H1 (cell line): ENCODE results near the gene PPFIBP2. TPM values are rescaled to one million over a fixed set of nuclear protein-coding genes. Genes with fewer than 3 reads are reported as not detected.

Experiments used
- CTCF ChIA-PET: fragments of 300-600 bp; sonication (Branson Sonifier 250); formaldehyde crosslinking; loops from one replicate; lab custom pipeline; 2021; ENCODE audit not compliant: partially characterized antibody; lab: Charles Lee
- POLR2A ChIA-PET: fragments of 300-600 bp; sonication (Branson Sonifier 250); formaldehyde crosslinking; loops from one replicate; lab custom pipeline; 2021; ENCODE audit warnings: inconsistent platforms; ENCODE audit not compliant: partially characterized antibody; lab: Charles Lee
- DNase-seq, 2 experiments: peaks; one replicate each; pipeline versions ENCODE4 v3.0.0 to v3.0.0-alpha.2; 2010 to 2022; ENCODE audit warnings: low spot score in 2 of 2, low read depth in 1 of 2, mixed read lengths in 1 of 2
- FAIRE-seq: peaks from 2 replicates; lab custom pipeline; 2011; peaks lifted over from hg19 to GRCh38; lab: Jason Lieb, UNC
- H2AFZ ChIP-seq: 2 replicates; pipeline ENCODE4 v1.8.1; 2012; ENCODE audit warnings: low read length, inconsistent platforms
- H2AK5ac ChIP-seq: 2 replicates; pipeline ENCODE4 v1.6.1; 2013; ENCODE audit warnings: low read depth, low read length
- H2BK120ac ChIP-seq: replicated peaks from 2 replicates; pipeline ENCODE3; 2013; ENCODE audit warnings: low read depth, low read length, inconsistent platforms
- H2BK12ac ChIP-seq: 2 replicates; pipeline ENCODE4 v1.6.1; 2013; ENCODE audit warnings: low read depth, low read length
- H2BK15ac ChIP-seq: 2 replicates; pipeline ENCODE4 v1.6.1; 2013; ENCODE audit warnings: low read length
- H2BK20ac ChIP-seq: 2 replicates; pipeline ENCODE4 v1.6.1; 2013; ENCODE audit warnings: low read length
- H2BK5ac ChIP-seq: 2 replicates; pipeline ENCODE4 v1.6.1; 2013; ENCODE audit warnings: low read depth, low read length
- H3K14ac ChIP-seq: 2 replicates; pipeline ENCODE4 v1.6.1; 2013; ENCODE audit warnings: inconsistent platforms; ENCODE audit not compliant: insufficient read length
- H3K18ac ChIP-seq: 2 replicates; pipeline ENCODE4 v1.6.1; 2013; ENCODE audit warnings: low read length; ENCODE audit errors: extremely low read depth
- H3K23ac ChIP-seq: 2 replicates; pipeline ENCODE4 v1.6.1; 2013; ENCODE audit warnings: inconsistent platforms; ENCODE audit not compliant: insufficient read length
- H3K23me2 ChIP-seq: 2 replicates; pipeline ENCODE4 v1.6.1; 2013; ENCODE audit warnings: low read depth, low read length
- H3K27ac ChIP-seq: 2 replicates; pipeline ENCODE4 v1.6.1; 2011; ENCODE audit warnings: low read depth, low read length, inconsistent platforms
- H3K27me3 ChIP-seq, 4 experiments: replicated peaks in 1 of 4; 1 replicate in 1 of 4; 2 replicates in 3 of 4; pipeline versions ENCODE4 v1.6.1 to v1.8.1; 2011 to 2013; ENCODE audit warnings: low read length in 3 of 4, mild to moderate bottlenecking in 3 of 4, inconsistent platforms in 2 of 4, mixed read lengths in 2 of 4, moderate library complexity in 1 of 4; ENCODE audit not compliant: control insufficient read depth in 3 of 4, insufficient read depth in 3 of 4; ENCODE audit errors: extremely low read depth in 1 of 4
- H3K36me3 ChIP-seq, 4 experiments: 2 replicates each; pipeline versions ENCODE4 v1.6.1 to v1.8.1; 2011 to 2013; ENCODE audit warnings: mild to moderate bottlenecking in 4 of 4, low read length in 3 of 4, moderate library complexity in 2 of 4, control low read depth in 1 of 4, inconsistent platforms in 1 of 4; ENCODE audit not compliant: insufficient read depth in 4 of 4, control insufficient read depth in 2 of 4
- H3K4ac ChIP-seq: replicated peaks from 2 replicates; pipeline ENCODE3; 2013; ENCODE audit warnings: low read length, low read depth, mixed read lengths, inconsistent platforms; ENCODE audit not compliant: insufficient read length
- H3K4me1 ChIP-seq, 4 experiments: replicated peaks in 1 of 4; 1 replicate in 1 of 4; 2 replicates in 3 of 4; pipeline versions ENCODE4 v1.6.1 to v1.8.1; 2011 to 2013; ENCODE audit warnings: low read length in 3 of 4, inconsistent platforms in 2 of 4, mixed read lengths in 1 of 4; ENCODE audit not compliant: insufficient read depth in 4 of 4, control insufficient read depth in 3 of 4
- H3K4me2 ChIP-seq, 2 experiments: 2 replicates each; pipeline versions ENCODE4 v1.6.1 to v1.8.1; 2011 to 2013; ENCODE audit warnings: low read depth in 2 of 2, low read length in 2 of 2, control low read depth in 1 of 2, inconsistent platforms in 1 of 2, mild to moderate bottlenecking in 1 of 2; ENCODE audit not compliant: insufficient read depth in 1 of 2
- H3K4me3 ChIP-seq, 4 experiments: fragments of 200-600, 300-600 bp in 1 of 4; sonication (generic), shearing (Covaris generic), sonication (Bioruptor Twin) in 1 of 4; 2 replicates each; pipeline versions ENCODE4 v1.5.1 to v1.8.1; 2011 to 2016; ENCODE audit warnings: low read length in 4 of 4, low read depth in 3 of 4, control low read depth in 2 of 4, inconsistent platforms in 2 of 4, mild to moderate bottlenecking in 2 of 4, mixed read lengths in 1 of 4, moderate library complexity in 1 of 4; ENCODE audit not compliant: insufficient read depth in 2 of 4; ENCODE audit errors: extremely low read depth in 1 of 4
- H3K56ac ChIP-seq: replicated peaks from 2 replicates; pipeline ENCODE3; 2013; ENCODE audit warnings: low read depth, mild to moderate bottlenecking, mixed read lengths, low read length, inconsistent platforms; ENCODE audit not compliant: insufficient read length
- H3K79me1 ChIP-seq: 2 replicates; pipeline ENCODE4 v1.6.1; 2013; ENCODE audit warnings: low read depth, low read length, control low read depth
- H3K79me2 ChIP-seq, 2 experiments: 2 replicates each; pipeline versions ENCODE4 v1.6.1 to v1.8.1; 2012 to 2013; ENCODE audit warnings: low read length in 2 of 2, mild to moderate bottlenecking in 2 of 2, inconsistent platforms in 1 of 2; ENCODE audit not compliant: insufficient read depth in 2 of 2, control insufficient read depth in 1 of 2
- H3K9ac ChIP-seq, 4 experiments: replicated peaks in 1 of 4; 1 replicate in 1 of 4; 2 replicates in 3 of 4; pipeline versions ENCODE4 v1.6.1 to v1.8.1; 2011 to 2013; ENCODE audit warnings: low read depth in 3 of 4, low read length in 3 of 4, control low read depth in 2 of 4, mild to moderate bottlenecking in 2 of 4, moderate library complexity in 2 of 4, inconsistent platforms in 1 of 4; ENCODE audit errors: extremely low read depth in 1 of 4
- H3K9me3 ChIP-seq, 2 experiments: 2 replicates each; pipeline versions ENCODE4 v1.6.1 to v1.8.1; 2012 to 2013; ENCODE audit warnings: mild to moderate bottlenecking in 2 of 2, moderate library complexity in 2 of 2, control low read depth in 1 of 2, inconsistent platforms in 1 of 2, low read depth in 1 of 2, low read length in 1 of 2, mixed read lengths in 1 of 2; ENCODE audit not compliant: insufficient read depth in 2 of 2
- H4K20me1 ChIP-seq, 2 experiments: replicated peaks in 1 of 2; 2 replicates each; pipeline versions ENCODE3 to v1.8.1; 2011 to 2013; ENCODE audit warnings: inconsistent platforms in 2 of 2, low read length in 2 of 2, mild to moderate bottlenecking in 1 of 2; ENCODE audit not compliant: insufficient read depth in 2 of 2, control insufficient read depth in 1 of 2
- H4K5ac ChIP-seq: 2 replicates; pipeline ENCODE4 v1.6.1; 2013; ENCODE audit warnings: low read length, low read depth, mixed read lengths, inconsistent platforms; ENCODE audit not compliant: insufficient read length
- H4K8ac ChIP-seq: 2 replicates; pipeline ENCODE4 v1.8.0; 2013; ENCODE audit warnings: mild to moderate bottlenecking, moderate library complexity, low read length, inconsistent platforms; ENCODE audit not compliant: insufficient read depth; ENCODE audit errors: extremely low read depth
- H4K91ac ChIP-seq: replicated peaks from 2 replicates; pipeline ENCODE3; 2013; ENCODE audit warnings: low read length, mixed read lengths, inconsistent platforms; ENCODE audit not compliant: insufficient read length
- ASH2L ChIP-seq: fragments of 200-600, 300-600 bp; sonication (generic); IDR thresholded peaks from one replicate; pipeline ENCODE4 v1.7.1; 2017; ENCODE audit warnings: low read length
- CHD2 ChIP-seq: IDR thresholded peaks from 2 replicates; pipeline ENCODE4 v1.6.1; 2012; ENCODE audit warnings: low read length, improper control_type of control experiment
- FOSL1 ChIP-seq: IDR thresholded peaks from 2 replicates; pipeline ENCODE4 v1.6.1; 2011; ENCODE audit warnings: mild to moderate bottlenecking, low read depth, low read length, moderate library complexity; ENCODE audit not compliant: insufficient read depth
- KDM1A ChIP-seq: fragments of 200-600, 300-600 bp; sonication (generic); IDR thresholded peaks from 2 replicates; pipeline ENCODE4 v1.7.1; 2016; ENCODE audit warnings: mild to moderate bottlenecking, low read length, borderline replicate concordance
- NRF1 ChIP-seq: IDR thresholded peaks from 2 replicates; pipeline ENCODE4 v1.6.1; 2011; ENCODE audit warnings: mild to moderate bottlenecking, low read depth, low read length, improper control_type of control experiment
- SIX5 ChIP-seq: IDR thresholded peaks from 2 replicates; pipeline ENCODE4 v1.6.1; 2011; ENCODE audit warnings: mild to moderate bottlenecking, low read depth, low read length
- SP4 ChIP-seq: IDR thresholded peaks from 2 replicates; pipeline ENCODE4 v1.6.1; 2012; ENCODE audit warnings: low read length, inconsistent platforms
- SUZ12 ChIP-seq: fragments of 200-600 bp; sonication (generic); IDR thresholded peaks from 2 replicates; pipeline ENCODE4 v1.6.1; 2012; ENCODE audit warnings: mild to moderate bottlenecking, inconsistent platforms, low read length, moderate library complexity, mixed read lengths
- TAF1 ChIP-seq: IDR thresholded peaks from 2 replicates; pipeline ENCODE4 v1.6.1; 2011; ENCODE audit warnings: mild to moderate bottlenecking, low read depth, low read length
- TBP ChIP-seq: IDR thresholded peaks from 2 replicates; pipeline ENCODE4 v1.6.1; 2011; ENCODE audit warnings: low read depth, low read length, improper control_type of control experiment
- TCF12 ChIP-seq: IDR thresholded peaks from 2 replicates; pipeline ENCODE4 v1.6.1; 2011; ENCODE audit warnings: low read depth, mild to moderate bottlenecking, low read length
- ZNF274 ChIP-seq: IDR thresholded peaks from 2 replicates; pipeline ENCODE4 v1.7.0; 2012; ENCODE audit warnings: low read length, borderline replicate concordance; ENCODE audit errors: extremely low read depth
- WGBS, 2 experiments: shearing (Covaris generic) in 1 of 2; methylation state at CpG; one replicate each; pipeline versions ENCODE4 v1.1.6 to v1.1.7; 2013 to 2015; ENCODE audit warnings: low lambda C conversion rate in 2 of 2, mixed read lengths in 2 of 2, inconsistent platforms in 1 of 2, low coverage in 1 of 2, missing lambda C conversion rate in 1 of 2; ENCODE audit not compliant: insufficient replicate concordance in 2 of 2, insufficient coverage in 1 of 2, insufficient read length in 1 of 2; ENCODE audit errors: extremely low coverage in 1 of 2, missing lambda C conversion rate in 1 of 2; 5-methylcytosine and 5-hydroxymethylcytosine counted together
- polyA plus RNA-seq, 7 experiments: library from polyadenylated mRNA; depleted of rRNA in 3 of 7; stranded (reverse) in 5 of 7; unstranded in 2 of 7; fragments of >200 nt in 5 of 7; fragments of 200-250 nt in 2 of 7; gene quantifications; 1 replicate in 5 of 7; 2 replicates in 1 of 7; 4 replicates in 1 of 7; pipeline versions ENCODE4 v1.2.1 to v1.2.3, GENCODE V29; 2011 to 2013; ENCODE audit warnings: missing spikeins in 2 of 7, mixed read lengths in 2 of 7
- total RNA-seq: library from RNA; stranded (reverse); fragmentation: NEBNext Ultra II Directional; extraction: Animal tissue kit (Norgen Biotek cat#: 25700); gene quantifications from 2 replicates; pipeline ENCODE4 v1.2.1, GENCODE V29; 2021
- TF ChIP-seq, protein P1 (sequence below): IDR thresholded peaks from 2 replicates; pipeline ENCODE4 v1.6.1; 2011; ENCODE audit warnings: low read depth, mild to moderate bottlenecking, low read length; ENCODE audit not compliant: insufficient read depth

The PPFIBP2 gene
- total and polyA plus RNA-seq, 2 of the 8 experiments (the other 6 are each of a cell fraction or from before 2014, with no cell fraction given) = 5.5 to 9.8 TPM

DNA sequence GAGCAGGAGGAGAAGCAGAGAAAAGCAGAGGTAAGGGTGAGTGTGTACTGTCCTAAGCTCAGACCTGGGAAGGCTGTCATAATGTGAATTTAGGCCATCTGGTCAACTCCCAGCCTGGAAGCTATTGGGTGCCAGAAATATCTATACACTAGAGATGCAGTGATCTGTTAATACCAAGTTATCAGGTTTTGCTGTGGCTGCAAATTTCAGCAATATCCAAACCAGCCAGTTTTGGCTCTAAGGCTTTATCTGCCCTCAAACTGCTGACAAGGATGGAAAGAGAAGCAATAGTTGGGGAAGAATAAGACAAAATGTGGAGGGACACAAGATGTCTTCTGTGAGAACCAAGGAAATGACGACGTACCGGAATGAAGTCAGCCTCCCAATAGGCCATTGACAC lies 96.6 kb downstream of the PPFIBP2 start:
- H3K23me2 ChIP-seq = no peaks in the 10 kb centered on the region
- H2AK5ac ChIP-seq = no peak overlapping the region
- H3K4me2 ChIP-seq = no peak overlapping the region
- no peak overlapping the region for H4K5ac ChIP-seq
- no peak overlapping the region for H3K4ac ChIP-seq
- no peak overlapping the region for H3K4me3 ChIP-seq
- H3K9me3 ChIP-seq = no peaks in the 10 kb centered on the region
- no peak overlapping the region for H3K18ac ChIP-seq
- peaks cover 0 to 3% (median 2%) of the 10 kb centered on the region in 4 experiments; a peak in 4 of 7 replicates for H3K4me1 ChIP-seq
- H2BK120ac ChIP-seq = no peak overlapping the region
- no peak overlapping the region for H2BK5ac ChIP-seq
- no peak overlapping the region for H4K8ac ChIP-seq
- H3K27ac ChIP-seq = no peak overlapping the region
- 93% methylated on average over 3 of the region's 3 CpGs; no CpG with 5 or more reads in 1 of the 2 experiments for WGBS, 2 experiments
- H2BK15ac ChIP-seq = no peak overlapping the region
- FAIRE-seq = no peak
- H2BK12ac ChIP-seq = no peak overlapping the region
- no peaks in the 10 kb centered on the region; a peak in 1 of 8 replicates for H3K36me3 ChIP-seq
- H4K91ac ChIP-seq = no peak overlapping the region
- no peak overlapping the region for H2BK20ac ChIP-seq
- POLR2A ChIA-PET = no interaction called here
- H3K56ac ChIP-seq = no peak overlapping the region
- H3K79me2 ChIP-seq = no peaks in the 10 kb centered on the region
- CTCF ChIA-PET = interaction anchor here (0.6 to 2.2 kb wide), 6 partner anchors 9 to 339 kb away, joined by 3 to 6 read pairs (median 4); no protein-coding TSS in a partner anchor
- no peak overlapping the region for H2AFZ ChIP-seq
- DNase-seq = no peak
- TF ChIP-seq ASH2L (no peak), SP4 (no peak), TBP (no peak), TAF1 (no peak), TCF12 (no peak), KDM1A (no peak), CHD2 (no peak), ZNF274 (no peak), FOSL1 (no peak), SUZ12 (no peak), SIX5 (no peak), NRF1 (no peak)
- TF ChIP-seq, protein P1, sequence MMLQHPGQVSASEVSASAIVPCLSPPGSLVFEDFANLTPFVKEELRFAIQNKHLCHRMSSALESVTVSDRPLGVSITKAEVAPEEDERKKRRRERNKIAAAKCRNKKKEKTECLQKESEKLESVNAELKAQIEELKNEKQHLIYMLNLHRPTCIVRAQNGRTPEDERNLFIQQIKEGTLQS = no peak
- no peaks in the 10 kb centered on the region for H3K79me1 ChIP-seq
- H3K14ac ChIP-seq = no peak overlapping the region
- no peak overlapping the region for H3K23ac ChIP-seq
- H3K27me3 ChIP-seq = no peaks in the 10 kb centered on the region
- no peak overlapping the region for H3K9ac ChIP-seq
- H4K20me1 ChIP-seq = no peaks in the 10 kb centered on the region
